Neural cell (in vitro differentiated cells): ENCODE data around the gene NT5C2. TPM values are rescaled to one million over a fixed set of nuclear protein-coding genes. Genes with fewer than 3 reads are reported as not detected.
"Not testable (repeated sequence)": the region's sequence is repeated elsewhere in the genome, so short reads cannot be mapped to it uniquely, and the experiment has no call there.

Experiments used
- H2AFZ ChIP-seq: fragments of 200-600, 300-800 bp; sonication (generic), shearing (Covaris generic); 2 replicates; pipeline ENCODE4 v1.6.0; 2014; ENCODE audit warnings: low read depth, mild to moderate bottlenecking, antibody characterized with exemption, low read length, moderate library complexity
- H3F3A ChIP-seq: fragments of 200-600 bp; shearing (Covaris generic); 2 replicates; pipeline ENCODE4 v1.6.1; 2016; ENCODE audit warnings: mild to moderate bottlenecking, moderate library complexity, mixed read lengths, antibody characterized with exemption, low read length; ENCODE audit not compliant: insufficient read depth, poor library complexity, severe bottlenecking
- H3K27ac ChIP-seq: fragments of 200-600, 300-800 bp; sonication (generic), shearing (Covaris generic); 2 replicates; pipeline ENCODE4 v1.5.1; 2014; ENCODE audit warnings: mild to moderate bottlenecking, low read length, moderate library complexity
- H3K27me3 ChIP-seq: fragments of 300-800, 200-600 bp; sonication (generic), shearing (Covaris generic); 2 replicates; pipeline ENCODE4 v1.6.0; 2014; ENCODE audit warnings: mild to moderate bottlenecking, low read depth, low read length, moderate library complexity; ENCODE audit not compliant: insufficient read depth
- H3K36me3 ChIP-seq: fragments of 300-800, 200-600 bp; sonication (generic), shearing (Covaris generic); 2 replicates; pipeline ENCODE4 v1.5.1; 2014; ENCODE audit warnings: mild to moderate bottlenecking, antibody characterized with exemption, low read length, moderate library complexity; ENCODE audit not compliant: insufficient read depth
- H3K4me2 ChIP-seq: fragments of 300-800, 200-600 bp; sonication (generic), shearing (Covaris generic); 2 replicates; pipeline ENCODE4 v1.6.0; 2014; ENCODE audit warnings: mild to moderate bottlenecking, low read length
- H3K4me3 ChIP-seq: fragments of 300-800, 200-600 bp; sonication (generic), shearing (Covaris generic); 2 replicates; pipeline ENCODE4 v1.5.1; 2014; ENCODE audit warnings: mild to moderate bottlenecking, low read length, moderate library complexity
- H3K79me2 ChIP-seq: fragments of 200-600 bp; shearing (Covaris generic); replicated peaks from 2 replicates; pipeline ENCODE4 v1.6.0; 2014; ENCODE audit warnings: mild to moderate bottlenecking, low read length, moderate library complexity; ENCODE audit not compliant: insufficient read depth
- H3K9ac ChIP-seq: fragments of 300-800, 200-600 bp; sonication (generic), shearing (Covaris generic); 2 replicates; pipeline ENCODE4 v1.6.1; 2016; ENCODE audit warnings: mild to moderate bottlenecking, low read length, mixed read lengths
- H3K9me2 ChIP-seq: fragments of 200-600 bp; shearing (Covaris generic); 2 replicates; pipeline ENCODE4 v1.6.1; 2016; ENCODE audit warnings: mild to moderate bottlenecking, low read length, mixed read lengths; ENCODE audit not compliant: insufficient read depth
- H3K9me3 ChIP-seq: fragments of 200-600, 300-800 bp; sonication (generic), shearing (Covaris generic); 2 replicates; pipeline ENCODE4 v1.6.1; 2016; ENCODE audit warnings: mild to moderate bottlenecking, mixed run types, low read length, moderate library complexity, mixed read lengths
- H4K20me1 ChIP-seq: fragments of 200-600 bp; shearing (Covaris generic); 2 replicates; pipeline ENCODE4 v1.6.1; 2016; ENCODE audit warnings: mild to moderate bottlenecking, mixed run types; ENCODE audit not compliant: insufficient read depth
- CTCF ChIP-seq: fragments of 450-650 bp; IDR thresholded peaks from 2 replicates; pipeline ENCODE4 v1.5.1; 2014; ENCODE audit warnings: antibody characterized with exemption, mild to moderate bottlenecking, moderate library complexity; ENCODE audit not compliant: poor library complexity, severe bottlenecking
- EP300 ChIP-seq: fragments of 450-650 bp; conservative IDR thresholded peaks from 2 replicates; pipeline ENCODE4 v1.6.1; 2014; ENCODE audit warnings: antibody characterized with exemption, mild to moderate bottlenecking, moderate library complexity; ENCODE audit not compliant: poor library complexity, severe bottlenecking
- EZH2 ChIP-seq: fragments of 200-600, 300-800 bp; shearing (Covaris generic), sonication (generic); IDR thresholded peaks from 2 replicates; pipeline ENCODE4 v1.6.1; 2014; ENCODE audit warnings: antibody characterized with exemption, low read length, borderline replicate concordance, mild to moderate bottlenecking; ENCODE audit not compliant: insufficient read depth, poor library complexity, severe bottlenecking
- MXI1 ChIP-seq: fragments of 450-650 bp; conservative IDR thresholded peaks from 2 replicates; pipeline ENCODE4 v1.6.1; 2014; ENCODE audit warnings: antibody characterized with exemption, mild to moderate bottlenecking; ENCODE audit not compliant: poor library complexity, severe bottlenecking
- RAD21 ChIP-seq: fragments of 450-650 bp; conservative IDR thresholded peaks from 2 replicates; pipeline ENCODE4 v1.6.1; 2014; ENCODE audit warnings: antibody characterized with exemption, mild to moderate bottlenecking, moderate library complexity
- REST ChIP-seq: IDR thresholded peaks from 2 replicates; pipeline ENCODE4 v1.6.1; 2012; ENCODE audit warnings: borderline replicate concordance
- SMC3 ChIP-seq: fragments of 450-650 bp; conservative IDR thresholded peaks from 2 replicates; pipeline ENCODE4 v1.6.1; 2014; ENCODE audit warnings: antibody characterized with exemption, mild to moderate bottlenecking, moderate library complexity; ENCODE audit not compliant: poor library complexity
- polyA plus RNA-seq: library from polyadenylated mRNA; depleted of rRNA; stranded (reverse); fragments of >200 nt; gene quantifications from 2 replicates; pipeline ENCODE4 v1.2.3, GENCODE V29; 2014

The NT5C2 gene
- polyA plus RNA-seq, 1 donor from 2014 or later = 190 TPM

DNA sequence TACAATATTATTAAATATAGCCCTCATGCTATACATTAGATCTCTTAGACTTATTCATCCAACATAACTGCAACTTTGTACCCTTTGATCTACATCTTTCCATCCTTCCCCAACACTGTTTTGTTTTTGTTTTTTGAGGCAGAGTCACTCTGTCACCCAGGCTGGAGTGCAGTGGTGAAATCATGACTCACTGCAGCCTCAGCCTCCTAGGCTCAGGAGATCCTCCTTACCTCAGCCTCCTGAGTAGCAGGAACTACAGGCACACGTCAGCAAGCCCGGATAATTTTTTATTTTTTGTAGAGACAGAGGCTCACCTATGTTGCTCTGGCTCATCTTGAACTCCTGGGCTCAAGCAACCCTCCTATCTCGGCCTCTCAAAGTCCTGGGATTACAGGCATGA is 53.3 kb downstream of the NT5C2 start:
- H3K4me2 ChIP-seq = no peak overlapping the region
- H3K36me3 ChIP-seq = no peaks in the 10 kb centered on the region
- H3K79me2 ChIP-seq = no peaks in the 10 kb centered on the region
- H3K27me3 ChIP-seq = no peaks in the 10 kb centered on the region
- H2AFZ ChIP-seq = no peak overlapping the region
- no peaks in the 10 kb centered on the region for H3K9me2 ChIP-seq
- H3F3A ChIP-seq = no peaks in the 10 kb centered on the region
- H3K9me3 ChIP-seq = no peaks in the 10 kb centered on the region
- H3K9ac ChIP-seq = no peak overlapping the region
- H4K20me1 ChIP-seq = no peaks in the 10 kb centered on the region
- H3K27ac ChIP-seq = no peak overlapping the region
- no peak overlapping the region for H3K4me3 ChIP-seq
- TF ChIP-seq MXI1 (no peak), EZH2 (no peak), REST (no peak), EP300 (no peak), RAD21 (no peak), SMC3 (no peak), CTCF (no peak)

- not testable (repeated sequence) for H4K20me1 ChIP-seq, H3K4me3 ChIP-seq, H3K27ac ChIP-seq, H2AFZ ChIP-seq, H3K79me2 ChIP-seq, H3K9me2 ChIP-seq, H3K9ac ChIP-seq, H3K36me3 ChIP-seq, H3K27me3 ChIP-seq, H3K9me3 ChIP-seq, H3K4me2 ChIP-seq, H3F3A ChIP-seq
These were observed 57.9 kb downstream of the NT5C2 start for GRCh38 chr10:103135168-103135567.

GRCh38 chr10:103130910-103131309 is 62.2 kb downstream of the NT5C2 start:
- TF ChIP-seq RAD21 (no peak), REST (no peak), SMC3 (no peak), MXI1 (no peak), EP300 (no peak)
- no peaks in the 10 kb centered on the region for H3F3A ChIP-seq
- no peak overlapping the region for H2AFZ ChIP-seq
- no peaks in the 10 kb centered on the region for H3K9me3 ChIP-seq
- no peaks in the 10 kb centered on the region for H3K79me2 ChIP-seq
- no peak overlapping the region for H3K9ac ChIP-seq
- no peak overlapping the region for H3K4me3 ChIP-seq
- no peaks in the 10 kb centered on the region for H3K36me3 ChIP-seq
- no peaks in the 10 kb centered on the region for H3K27me3 ChIP-seq
- no peaks in the 10 kb centered on the region for H3K9me2 ChIP-seq
- H3K27ac ChIP-seq = no peak overlapping the region
- H4K20me1 ChIP-seq = no peaks in the 10 kb centered on the region
- H3K4me2 ChIP-seq = no peak overlapping the region

DNA sequence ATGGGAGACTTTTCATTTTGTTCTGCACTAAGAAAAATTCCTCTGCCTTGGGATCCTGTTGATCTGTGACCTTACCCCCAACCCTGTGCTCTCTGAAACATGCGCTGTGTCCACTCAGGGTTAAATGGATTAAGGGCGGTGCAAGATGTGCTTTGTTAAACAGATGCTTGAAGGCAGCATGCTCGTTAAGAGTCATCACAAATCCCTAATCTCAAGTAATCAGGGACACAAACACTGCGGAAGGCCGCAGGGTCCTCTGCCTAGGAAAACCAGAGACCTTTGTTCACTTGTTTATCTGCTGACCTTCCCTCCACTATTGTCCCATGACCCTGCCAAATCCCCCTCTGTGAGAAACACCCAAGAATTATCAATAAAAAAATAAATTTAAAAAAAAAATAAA is 62.9 kb downstream of the NT5C2 start:
- not testable (repeated sequence) for H3K4me3 ChIP-seq, H3K27ac ChIP-seq, H3K27me3 ChIP-seq, H3K9ac ChIP-seq, H4K20me1 ChIP-seq, H3K79me2 ChIP-seq, H2AFZ ChIP-seq, H3K4me2 ChIP-seq, H3K36me3 ChIP-seq, H3K9me2 ChIP-seq, H3K9me3 ChIP-seq, H3F3A ChIP-seq
